ENCODE data around the gene CRYBG1. TPM values are rescaled to one million over a fixed set of nuclear protein-coding genes. Genes with fewer than 3 reads are reported as not detected.

Gene CRYBG1
- total and polyA plus RNA-seq, 2 of the 13 experiments (the other 11 are each of a cell fraction or from before 2014, with no cell fraction given): 10.1 to 21.9 TPM

DNA sequence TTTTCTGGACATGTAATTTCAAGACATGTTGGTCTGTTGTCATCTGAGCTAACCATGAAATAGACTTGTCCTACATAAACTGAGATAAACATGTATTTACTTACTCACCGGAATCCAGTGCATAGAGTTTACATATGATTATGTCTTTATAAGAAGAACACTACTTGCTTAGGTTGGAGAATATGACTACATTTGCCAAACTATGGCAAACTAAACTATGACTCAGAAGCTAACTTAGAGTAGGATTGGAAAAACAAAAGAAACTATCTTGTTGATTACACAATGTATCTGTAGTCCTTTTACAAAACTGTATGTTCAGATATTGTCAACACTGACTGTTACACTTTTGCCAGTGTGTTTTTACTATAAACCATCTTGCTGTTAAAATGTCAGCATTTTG, 113.3 kb downstream of the CRYBG1 start (continued):
- TF ChIP-seq, protein P1, sequence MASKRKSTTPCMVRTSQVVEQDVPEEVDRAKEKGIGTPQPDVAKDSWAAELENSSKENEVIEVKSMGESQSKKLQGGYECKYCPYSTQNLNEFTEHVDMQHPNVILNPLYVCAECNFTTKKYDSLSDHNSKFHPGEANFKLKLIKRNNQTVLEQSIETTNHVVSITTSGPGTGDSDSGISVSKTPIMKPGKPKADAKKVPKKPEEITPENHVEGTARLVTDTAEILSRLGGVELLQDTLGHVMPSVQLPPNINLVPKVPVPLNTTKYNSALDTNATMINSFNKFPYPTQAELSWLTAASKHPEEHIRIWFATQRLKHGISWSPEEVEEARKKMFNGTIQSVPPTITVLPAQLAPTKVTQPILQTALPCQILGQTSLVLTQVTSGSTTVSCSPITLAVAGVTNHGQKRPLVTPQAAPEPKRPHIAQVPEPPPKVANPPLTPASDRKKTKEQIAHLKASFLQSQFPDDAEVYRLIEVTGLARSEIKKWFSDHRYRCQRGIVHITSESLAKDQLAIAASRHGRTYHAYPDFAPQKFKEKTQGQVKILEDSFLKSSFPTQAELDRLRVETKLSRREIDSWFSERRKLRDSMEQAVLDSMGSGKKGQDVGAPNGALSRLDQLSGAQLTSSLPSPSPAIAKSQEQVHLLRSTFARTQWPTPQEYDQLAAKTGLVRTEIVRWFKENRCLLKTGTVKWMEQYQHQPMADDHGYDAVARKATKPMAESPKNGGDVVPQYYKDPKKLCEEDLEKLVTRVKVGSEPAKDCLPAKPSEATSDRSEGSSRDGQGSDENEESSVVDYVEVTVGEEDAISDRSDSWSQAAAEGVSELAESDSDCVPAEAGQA (IDR thresholded peaks at IDR 0.05; ENCODE audit: low read depth): no peak
- TF ChIP-seq, protein P1 (CRISPR knock-in tag; IDR thresholded peaks at IDR 0.05; ENCODE audit: borderline replicate concordance): no peak
- TF ChIP-seq, protein P2, sequence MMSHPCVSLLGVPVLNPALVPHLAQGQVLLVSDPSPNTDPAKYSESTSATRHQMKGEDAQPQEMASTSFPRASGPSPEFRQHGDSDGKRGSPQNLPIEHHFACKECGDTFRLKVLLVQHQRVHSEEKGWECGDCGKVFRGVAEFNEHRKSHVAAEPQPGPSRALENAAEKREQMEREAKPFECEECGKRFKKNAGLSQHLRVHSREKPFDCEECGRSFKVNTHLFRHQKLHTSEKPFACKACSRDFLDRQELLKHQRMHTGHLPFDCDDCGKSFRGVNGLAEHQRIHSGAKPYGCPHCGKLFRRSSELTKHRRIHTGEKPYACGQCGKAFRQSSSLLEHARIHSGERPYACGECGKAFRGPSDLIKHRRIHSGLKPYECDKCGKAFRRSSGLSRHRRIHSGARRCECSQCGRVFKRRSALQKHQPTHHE (CRISPR knock-in tag; IDR thresholded peaks at IDR 0.05; ENCODE audit: borderline replicate concordance): no peak
- TF ChIP-seq SP2 (CRISPR knock-in tag; IDR thresholded peaks at IDR 0.05): no peak

DNA sequence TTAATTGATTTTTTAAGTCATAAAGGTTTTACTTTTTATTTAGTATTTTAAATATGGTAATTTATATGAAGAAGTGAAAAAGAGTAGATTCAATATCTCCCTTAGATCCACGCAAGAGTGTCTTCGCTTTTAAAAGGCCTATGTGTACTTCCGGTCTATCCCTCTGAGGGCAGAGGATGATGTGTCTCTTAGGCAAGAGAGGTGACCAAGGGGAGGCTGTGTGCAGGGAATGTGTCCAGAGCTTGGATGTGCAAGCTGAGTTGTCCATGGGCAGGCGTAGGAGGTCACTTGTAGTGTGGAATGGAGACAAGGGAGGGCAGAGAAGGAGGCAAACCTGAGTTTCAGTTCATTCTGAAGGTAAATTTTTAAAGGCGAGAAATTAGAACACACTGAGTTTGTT, 113.9 kb downstream of the CRYBG1 start:
- no peak for ATAC-seq
- Histone ChIP-seq H3K4me1 (ENCODE audit: insufficient read depth, low read length) (peaks cover 7% of the 10 kb centered on the region), H2AFZ (ENCODE audit: low read length) (no peak overlapping the region), H3K9me3 (ENCODE audit: low read length) (no peaks in the 10 kb centered on the region), H3K36me3 (replicated peaks in 1 of 2; ENCODE audit: control insufficient read depth in 1 of 2, insufficient read depth in 2 of 2, low read length in 2 of 2) (no peaks in the 10 kb centered on the region), H4K20me1 (ENCODE audit: insufficient read depth, low read length) (no peaks in the 10 kb centered on the region), H3K27ac (ENCODE audit: extremely low read length, insufficient read depth, low read length) (no peak overlapping the region), H3K4me2 (ENCODE audit: low read depth, low read length) (no peak overlapping the region), H3K27me3 (ENCODE audit: control insufficient read depth in 1 of 2, insufficient read depth in 2 of 2, low read length in 2 of 2) (0 out of 5 replicates have a peak, but pooled peaks cover 0 to 1% of the 10 kb centered on the region in 2 experiments), H3K79me2 (ENCODE audit: insufficient read depth, low read length) (no peaks in the 10 kb centered on the region), H3K9ac (ENCODE audit: insufficient read depth, low read depth, low read length) (no peak overlapping the region), H3K4me3 (replicated peaks in 1 of 3; ENCODE audit: insufficient read depth in 1 of 3, low read depth in 2 of 3, low read length in 3 of 3) (no peak overlapping the region)
- ChIA-PET CTCF (ENCODE audit: low intra/inter-chr PET ratio, low total read pairs) (no interaction called here), POLR2A (no interaction called here)
- 83% methylated on average over 5 of the region's 5 CpGs for WGBS (ENCODE audit: low lambda C conversion rate)
- FAIRE-seq: no peak
- in situ Hi-C loops (cut with HindIII; ENCODE audit: extremely low pct_ligation_motif_present, low pct_unique_long_range_greater_than_20kb) (no loop called here), intact Hi-C loops (cut with micrococcal nuclease; ENCODE audit: unreplicated experiment) (no loop called here)
- no peak for DNase-seq (ENCODE audit: low spot score)
- no TSS peak for BruUV-seq (replicated peaks)
- TF ChIP-seq IKZF1 (IDR thresholded peaks at IDR 0.05): no peak
